GM18907 (cell line): ENCODE data around the gene APOBEC3C.
"Not testable (repeated sequence)": the region's sequence is repeated elsewhere in the genome, so short reads cannot be mapped to it uniquely, and the experiment has no call there.

ENCODE experiments used
- ATAC-seq: cut with Tn5 transposase; IDR thresholded peaks from one replicate; pipeline ENCODE4 v1.9.1; 2021; ENCODE audit warnings: mild to moderate bottlenecking, moderate library complexity; ENCODE audit not compliant: unreplicated experiment

APOBEC3C gene

GRCh38 chr22:39055658-39056057, 41.6 kb downstream of the APOBEC3C start:
- no peak for ATAC-seq

- not testable (repeated sequence) for ATAC-seq
Measured at GRCh38 chr22:39061290-39061689, 47.2 kb downstream of the APOBEC3C start.

GRCh38 chr22:39061951-39062350, 47.9 kb downstream of the APOBEC3C start:
- ATAC-seq = not testable (repeated sequence)

GRCh38 chr22:39063904-39064303, 49.8 kb downstream of the APOBEC3C start:
- peak; percentile 49 for ATAC-seq

- peak; percentile 41 for ATAC-seq
Measured at GRCh38 chr22:39066442-39067276, 52.6 kb downstream of the APOBEC3C start.

DNA sequence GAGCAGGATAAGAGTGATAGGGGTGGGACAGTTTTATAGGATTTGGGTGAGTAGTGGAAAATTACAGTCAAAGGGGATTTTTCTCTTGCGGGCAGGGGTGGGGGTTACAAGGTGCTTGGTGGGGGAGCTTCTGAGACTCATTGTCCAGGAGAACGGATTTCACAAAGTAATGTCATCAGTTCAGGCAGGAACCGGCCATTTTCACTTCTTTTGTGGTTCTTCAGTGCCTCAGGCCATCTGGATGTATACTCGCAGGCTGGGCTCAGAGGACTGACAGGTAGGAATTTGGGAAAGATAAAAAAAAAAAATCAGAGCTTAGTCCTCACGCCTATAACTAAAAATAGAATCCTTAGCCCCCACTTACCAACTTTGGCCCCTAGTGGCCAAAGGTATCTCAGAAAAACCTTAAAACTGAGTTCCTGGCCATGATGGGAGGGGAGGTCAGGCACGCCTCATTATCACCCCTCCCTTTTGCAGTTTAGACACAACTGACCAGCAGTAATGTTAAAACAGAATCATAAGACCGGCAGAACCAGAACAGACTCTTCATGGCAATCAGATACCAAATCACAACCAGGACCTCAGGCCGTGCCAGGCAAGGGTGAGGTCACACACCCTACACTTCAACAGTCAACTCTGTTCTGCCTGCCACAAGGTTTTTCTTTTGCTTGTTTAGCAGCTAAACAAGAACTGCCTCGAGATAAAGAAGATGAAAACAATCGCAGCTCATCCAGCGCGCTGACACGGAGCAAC, 54.2 kb downstream of the APOBEC3C start:
- ATAC-seq = no peak
